CD4-positive, alpha-beta T cell (primary cell): ENCODE measurements around the gene DCST2. TPM values are rescaled to one million over a fixed set of nuclear protein-coding genes. Genes with fewer than 3 reads are reported as not detected.

Source experiments
- ATAC-seq: fragments of 200-7000 bp; cut with Tn5 transposase; one replicate; pipeline ENCODE4 v1.10.0; 2022; ENCODE audit warnings: mild to moderate bottlenecking; ENCODE audit not compliant: poor library complexity
- CTCF ChIA-PET: fragments of 350-600 bp; sonication (Branson Sonifier 250); formaldehyde crosslinking; loops from one replicate; lab custom pipeline; 2021; ENCODE audit warnings: antibody characterized with exemption, inconsistent platforms; lab: Charles Lee
- POLR2A ChIA-PET: fragments of 350-600 bp; sonication (Branson Sonifier 250); formaldehyde crosslinking; loops from one replicate; lab custom pipeline; 2021; ENCODE audit warnings: antibody characterized with exemption, inconsistent platforms; lab: Charles Lee
- DNase-seq, 14 experiments: peaks; one replicate each; pipeline ENCODE4 v3.0.0-alpha.2; 2013 to 2020; ENCODE audit warnings: mixed read lengths in 2 of 14
- H3K27ac ChIP-seq, 2 donors: one replicate each; pipeline versions ENCODE4 v1.5.1 to v1.7.0; 2013; ENCODE audit warnings: low read length in 2 of 2, low read depth in 1 of 2, mild to moderate bottlenecking in 1 of 2
- H3K27me3 ChIP-seq, 2 experiments: 1 replicate in 1 of 2; 2 replicates in 1 of 2; pipeline versions ENCODE4 v1.6.1 to v1.7.0; 2013; ENCODE audit warnings: low read length in 2 of 2, control low read depth in 1 of 2, mild to moderate bottlenecking in 1 of 2, moderate library complexity in 1 of 2; ENCODE audit not compliant: insufficient read depth in 2 of 2, control insufficient read depth in 1 of 2
- H3K36me3 ChIP-seq: one replicate; pipeline ENCODE4 v1.6.1; 2013; ENCODE audit warnings: low read length, control low read depth; ENCODE audit not compliant: insufficient read depth
- H3K4me1 ChIP-seq: one replicate; pipeline ENCODE4 v1.6.1; 2013; ENCODE audit warnings: low read length, control low read depth; ENCODE audit not compliant: insufficient read depth
- H3K4me3 ChIP-seq: one replicate; pipeline ENCODE4 v1.5.1; 2013; ENCODE audit warnings: mild to moderate bottlenecking, low read length, moderate library complexity
- H3K9me3 ChIP-seq, 2 experiments: 1 replicate in 1 of 2; 2 replicates in 1 of 2; pipeline versions ENCODE4 v1.6.1 to v1.7.0; 2013; ENCODE audit warnings: low read length in 2 of 2, mild to moderate bottlenecking in 2 of 2, control low read depth in 1 of 2, moderate library complexity in 1 of 2; ENCODE audit not compliant: control insufficient read depth in 1 of 2, insufficient read depth in 1 of 2
- H3K27ac Mint-ChIP-seq: one replicate; pipeline ENCODE4 v1.8.0; 2020; ENCODE audit warnings: mixed read lengths
- H3K27me3 Mint-ChIP-seq: one replicate; pipeline ENCODE4 v1.8.0; 2021; ENCODE audit warnings: mixed read lengths
- H3K36me3 Mint-ChIP-seq: one replicate; pipeline ENCODE4 v1.8.0; 2021; ENCODE audit warnings: low read depth, mixed read lengths
- H3K4me1 Mint-ChIP-seq: one replicate; pipeline ENCODE4 v1.8.0; 2021; ENCODE audit warnings: low read depth, mixed read lengths
- H3K4me3 Mint-ChIP-seq: one replicate; pipeline ENCODE4 v1.8.0; 2020; ENCODE audit warnings: mild to moderate bottlenecking, mixed read lengths
- H3K9me3 Mint-ChIP-seq: one replicate; pipeline ENCODE4 v1.8.0; 2020; ENCODE audit warnings: mixed read lengths
- intact Hi-C, 2 experiments: fragments of 100-400 bp; cut with DNase I in 1 of 2; cut with micrococcal nuclease in 1 of 2; formaldehyde crosslinking; loops; one replicate each; pipeline versions ENCODE4 v1.15.1 to v1.9.0; 2023 to 2025; cut with DNase I, micrococcal nuclease
- total RNA-seq, 174 experiments: library from RNA in 2 of 174; stranded (reverse) in 2 of 174; gene quantifications; one replicate each; pipeline ENCODE4 v1.2.3 and lab custom pipeline; 2021 to 2026
- TF ChIP-seq, protein P1 (sequence below): fragments of 200-600 bp; IDR thresholded peaks from one replicate; pipeline ENCODE4 v1.8.0; 2022; ENCODE audit warnings: antibody characterized with exemption, mild to moderate bottlenecking

Gene DCST2
- total RNA-seq, 2 experiments from 2014 or later, result 1.4 to 2.2 TPM

DNA sequence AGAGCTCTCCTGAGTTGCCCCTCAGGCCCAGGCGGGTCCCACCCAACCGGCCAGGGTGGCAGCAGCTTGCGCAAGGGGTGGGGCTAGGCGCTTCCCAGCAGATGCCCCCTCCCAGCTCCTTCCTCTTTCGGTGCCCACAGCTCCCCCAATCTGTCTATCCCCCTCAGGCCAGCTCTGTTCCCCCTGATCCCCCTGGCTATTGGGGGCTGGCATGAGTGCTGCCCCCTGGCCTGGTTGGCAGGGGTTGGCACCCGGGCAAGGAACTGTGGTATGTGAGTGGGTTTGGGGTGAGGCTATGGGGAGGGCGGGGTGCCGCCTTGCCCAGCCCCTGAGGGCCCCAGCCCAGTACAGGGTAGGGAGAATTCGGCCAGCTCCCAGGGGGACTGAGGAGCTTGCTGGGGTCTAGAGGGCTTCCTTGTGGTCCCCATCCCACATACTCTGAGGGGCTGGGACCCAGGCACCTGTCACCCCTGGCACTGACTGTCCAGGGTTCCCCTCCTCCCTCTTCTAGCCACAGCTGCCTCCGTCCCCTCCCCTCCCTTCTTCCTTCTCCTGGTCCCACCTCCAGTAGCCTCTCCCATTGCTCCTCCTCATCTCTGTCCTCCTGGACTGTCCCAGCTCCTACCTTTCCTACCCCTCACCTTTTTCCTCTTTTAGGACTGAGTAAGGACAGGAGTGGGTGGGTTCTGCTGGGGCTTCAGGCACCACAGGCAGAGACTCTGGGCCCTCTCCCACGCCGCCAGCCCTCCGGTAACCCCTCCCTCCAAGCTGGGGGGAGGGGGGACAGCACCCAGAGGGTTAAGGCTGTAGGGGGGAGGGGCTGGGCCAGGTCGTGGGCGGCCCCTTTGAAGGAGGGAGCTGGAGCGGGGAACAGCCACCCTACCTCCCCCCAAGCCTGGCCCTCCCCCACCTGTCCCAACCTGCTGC is 25.3 kb downstream of the DCST2 start:
- H3K36me3 ChIP-seq, result peaks cover 18% of the 10 kb centered on the region
- CTCF ChIA-PET, result interaction anchor here (1.3 to 4.0 kb wide), 4 partner anchors 9 to 72 kb away, joined by 4 to 31 read pairs (median 8); partner anchors contain the start of gene PMVK
- H3K27ac ChIP-seq, result peak overlapping the region; percentile 87 to 88
- intact Hi-C loops, result no loop called here
- Mint-ChIP-seq H3K27ac (peak overlapping the region; percentile 92), H3K4me1 (peaks cover 85% of the 10 kb centered on the region), H3K36me3 (peaks cover 31% of the 10 kb centered on the region), H3K27me3 (no peaks in the 10 kb centered on the region), H3K4me3 (peak overlapping the region; percentile 91), H3K9me3 (no peaks in the 10 kb centered on the region)
- H3K9me3 ChIP-seq, result no peaks in the 10 kb centered on the region
- no peaks in the 10 kb centered on the region for H3K27me3 ChIP-seq
- TF ChIP-seq, protein P1, sequence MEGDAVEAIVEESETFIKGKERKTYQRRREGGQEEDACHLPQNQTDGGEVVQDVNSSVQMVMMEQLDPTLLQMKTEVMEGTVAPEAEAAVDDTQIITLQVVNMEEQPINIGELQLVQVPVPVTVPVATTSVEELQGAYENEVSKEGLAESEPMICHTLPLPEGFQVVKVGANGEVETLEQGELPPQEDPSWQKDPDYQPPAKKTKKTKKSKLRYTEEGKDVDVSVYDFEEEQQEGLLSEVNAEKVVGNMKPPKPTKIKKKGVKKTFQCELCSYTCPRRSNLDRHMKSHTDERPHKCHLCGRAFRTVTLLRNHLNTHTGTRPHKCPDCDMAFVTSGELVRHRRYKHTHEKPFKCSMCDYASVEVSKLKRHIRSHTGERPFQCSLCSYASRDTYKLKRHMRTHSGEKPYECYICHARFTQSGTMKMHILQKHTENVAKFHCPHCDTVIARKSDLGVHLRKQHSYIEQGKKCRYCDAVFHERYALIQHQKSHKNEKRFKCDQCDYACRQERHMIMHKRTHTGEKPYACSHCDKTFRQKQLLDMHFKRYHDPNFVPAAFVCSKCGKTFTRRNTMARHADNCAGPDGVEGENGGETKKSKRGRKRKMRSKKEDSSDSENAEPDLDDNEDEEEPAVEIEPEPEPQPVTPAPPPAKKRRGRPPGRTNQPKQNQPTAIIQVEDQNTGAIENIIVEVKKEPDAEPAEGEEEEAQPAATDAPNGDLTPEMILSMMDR, result no peak
- peak overlapping the region; percentile 89 for H3K4me3 ChIP-seq
- ATAC-seq, result peak; percentile 4
- peak in 4 of 14 experiments; percentile 44 to 71 (median 50) for DNase-seq
- peaks cover 95% of the 10 kb centered on the region for H3K4me1 ChIP-seq
- POLR2A ChIA-PET, result interaction anchor here (1.0 to 10.7 kb wide), 9 partner anchors 8 to 71 kb away, joined by 3 to 189 read pairs (median 14); partner anchors contain the start of genes ADAM15, CKS1B, FLAD1 and PBXIP1

DNA sequence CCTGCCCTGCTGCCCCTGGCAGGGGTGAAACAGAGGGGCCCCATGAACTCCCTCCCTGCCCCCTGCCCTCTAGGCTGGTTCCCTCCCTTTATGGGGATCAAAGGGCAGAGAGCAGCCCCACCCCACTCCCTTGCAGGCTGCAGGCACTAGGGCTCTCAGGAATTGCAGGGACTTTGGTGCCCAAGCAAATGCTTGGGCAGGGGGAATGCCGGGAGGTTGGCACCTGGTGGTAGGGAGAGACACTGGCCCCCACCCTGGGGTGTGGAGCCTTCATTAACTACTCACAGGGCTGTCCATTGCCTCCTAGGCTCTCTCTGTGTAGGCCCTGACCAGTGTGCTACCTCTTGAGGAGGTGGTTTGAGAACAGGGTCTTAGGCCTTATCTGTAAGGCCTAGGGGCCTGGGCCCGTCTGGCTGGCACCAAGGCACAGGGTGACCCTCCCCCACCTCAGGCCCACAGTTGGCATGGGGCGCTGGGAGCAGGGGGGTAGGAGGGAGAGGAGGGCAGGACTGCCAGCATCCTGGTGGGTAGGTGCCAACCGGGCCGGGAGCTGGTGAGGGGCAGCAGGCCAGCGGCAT is 26.2 kb downstream of the DCST2 start:
- ChIA-PET POLR2A (interaction anchor here (1.0 to 10.7 kb wide), 11 partner anchors 7 to 70 kb away, joined by 3 to 189 read pairs (median 7); partner anchors contain the start of genes ADAM15, CKS1B, FLAD1 and PBXIP1), CTCF (interaction anchor here (1.3 to 4.0 kb wide), 4 partner anchors 9 to 46 kb away, joined by 3 to 31 read pairs (median 8); partner anchors contain the start of gene PYGO2)
- Histone ChIP-seq H3K27me3 (no peaks in the 10 kb centered on the region), H3K36me3 (peaks cover 15% of the 10 kb centered on the region), H3K27ac (peak overlapping the region; percentile 87 to 88), H3K9me3 (no peaks in the 10 kb centered on the region), H3K4me3 (peak overlapping the region; percentile 89), H3K4me1 (peaks cover 86% of the 10 kb centered on the region)
- DNase-seq, result no peak
- no peaks in the 10 kb centered on the region for H3K27me3 Mint-ChIP-seq
- peak; percentile 1 for ATAC-seq
- peak overlapping the region; percentile 91 for H3K4me3 Mint-ChIP-seq
- no peaks in the 10 kb centered on the region for H3K9me3 Mint-ChIP-seq
- peaks cover 76% of the 10 kb centered on the region for H3K4me1 Mint-ChIP-seq
- intact Hi-C loops, result no loop called here
- peak overlapping the region; percentile 80 for H3K27ac Mint-ChIP-seq
- peaks cover 25% of the 10 kb centered on the region for H3K36me3 Mint-ChIP-seq
- TF ChIP-seq, protein P1, result no peak

DNA sequence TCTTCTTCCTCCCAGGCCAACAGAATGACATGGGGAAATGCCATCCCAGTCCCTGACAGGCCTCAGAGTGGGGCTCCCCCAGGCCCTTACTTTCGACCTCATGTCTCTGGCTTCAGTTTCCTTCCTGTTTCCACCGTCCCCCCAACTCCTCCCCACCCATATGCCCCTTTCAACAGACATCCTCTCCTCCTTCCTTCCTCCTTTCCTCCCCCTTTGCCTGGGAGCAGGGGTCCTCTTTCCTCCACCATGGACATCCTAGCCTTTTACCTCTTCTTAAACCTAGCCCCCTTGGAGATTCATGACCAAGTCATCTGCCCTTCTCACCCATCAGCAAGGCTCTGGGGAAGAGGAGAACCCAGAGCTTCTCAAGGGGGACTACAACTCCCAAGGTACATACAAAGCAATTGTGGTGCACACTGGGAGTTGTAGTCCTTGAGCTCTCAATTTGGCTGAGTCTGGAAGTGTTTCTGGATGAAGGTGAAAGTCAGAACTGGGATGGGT is 26.9 kb downstream of the DCST2 start:
- peak; percentile 37 for ATAC-seq
- ChIA-PET POLR2A (interaction anchor here (1.0 to 3.1 kb wide), 7 partner anchors 10 to 69 kb away, joined by 3 to 29 read pairs (median 9); partner anchors contain the start of genes FLAD1, PBXIP1, PMVK and PYGO2), CTCF (interaction anchor here (0.8 to 4.0 kb wide), 4 partner anchors 10 to 63 kb away, joined by 3 to 31 read pairs (median 3); partner anchors contain the start of gene PYGO2)
- H3K4me1 Mint-ChIP-seq, result peaks cover 70% of the 10 kb centered on the region
- H3K4me3 Mint-ChIP-seq, result peak overlapping the region; percentile 91
- peak overlapping the region; percentile 80 for H3K27ac Mint-ChIP-seq
- H3K36me3 Mint-ChIP-seq, result peaks cover 30% of the 10 kb centered on the region
- Histone ChIP-seq H3K4me1 (peaks cover 82% of the 10 kb centered on the region), H3K36me3 (peaks cover 11% of the 10 kb centered on the region), H3K27ac (peak overlapping the region; percentile 66 to 77), H3K4me3 (peak overlapping the region; percentile 3), H3K27me3 (no peaks in the 10 kb centered on the region), H3K9me3 (no peaks in the 10 kb centered on the region)
- TF ChIP-seq, protein P1, result no peak
- peak in 4 of 14 experiments; percentile 50 to 78 (median 71) for DNase-seq
- no peaks in the 10 kb centered on the region for H3K27me3 Mint-ChIP-seq
- H3K9me3 Mint-ChIP-seq, result no peaks in the 10 kb centered on the region
- intact Hi-C loops, result no loop called here
